HEK293 (cell line): Measurements from ENCODE around the gene PRKG1.

ENCODE experiments used
- HOXA7 ChIP-seq: sonication (generic); formaldehyde crosslinking; IDR thresholded peaks from 2 replicates; pipeline ENCODE4 v1.8.1; 2022; ENCODE audit warnings: missing genetic modification reagents, borderline replicate concordance
- OSR2 ChIP-seq: fragments of 450-650 bp; formaldehyde crosslinking; IDR thresholded peaks from 2 replicates; pipeline ENCODE4 v1.5.1; 2016; ENCODE audit warnings: missing biosample characterization, missing genetic modification characterization
- PRDM1 ChIP-seq: fragments of 450-650 bp; formaldehyde crosslinking; IDR thresholded peaks from 2 replicates; pipeline ENCODE4; 2016; ENCODE audit warnings: missing biosample characterization, missing genetic modification characterization
- YY1 ChIP-seq: fragments of 450-650 bp; formaldehyde crosslinking; IDR thresholded peaks from 2 replicates; pipeline ENCODE4 v1.5.1; 2018; ENCODE audit warnings: missing biosample characterization, missing genetic modification characterization
- ZNF114 ChIP-seq: fragments of 450-650 bp; formaldehyde crosslinking; IDR thresholded peaks from 2 replicates; pipeline ENCODE4 v1.5.0; 2017; ENCODE audit warnings: missing biosample characterization, missing genetic modification characterization
- ZNF366 ChIP-seq: fragments of 450-650 bp; formaldehyde crosslinking; conservative IDR thresholded peaks from 2 replicates; pipeline ENCODE4 v1.5.1; 2016; ENCODE audit warnings: missing biosample characterization, missing genetic modification characterization
- ZNF37A ChIP-seq: fragments of 450-650 bp; IDR thresholded peaks from 2 replicates; pipeline ENCODE4 v1.5.1; 2018; ENCODE audit warnings: missing biosample characterization, missing genetic modification characterization
- ZNF560 ChIP-seq: fragments of 450-650 bp; formaldehyde crosslinking; IDR thresholded peaks from 2 replicates; pipeline ENCODE4 v1.5.1; 2017; ENCODE audit warnings: missing biosample characterization, missing genetic modification characterization, borderline replicate concordance
- ZNF670 ChIP-seq: fragments of 450-650 bp; formaldehyde crosslinking; IDR thresholded peaks from 2 replicates; pipeline ENCODE4 v1.5.1; 2016; ENCODE audit warnings: missing biosample characterization, missing genetic modification characterization, low read depth
- TF ChIP-seq, protein P1 (sequence below): fragments of 450-650 bp; formaldehyde crosslinking; IDR thresholded peaks from 2 replicates; pipeline ENCODE4 v1.5.1; 2016; ENCODE audit warnings: missing biosample characterization, missing genetic modification characterization
- TF ChIP-seq, protein P2 (sequence below): fragments of 450-650 bp; formaldehyde crosslinking; IDR thresholded peaks from 2 replicates; pipeline ENCODE4 v1.5.1; 2016; ENCODE audit warnings: missing biosample characterization, missing genetic modification characterization

DNA sequence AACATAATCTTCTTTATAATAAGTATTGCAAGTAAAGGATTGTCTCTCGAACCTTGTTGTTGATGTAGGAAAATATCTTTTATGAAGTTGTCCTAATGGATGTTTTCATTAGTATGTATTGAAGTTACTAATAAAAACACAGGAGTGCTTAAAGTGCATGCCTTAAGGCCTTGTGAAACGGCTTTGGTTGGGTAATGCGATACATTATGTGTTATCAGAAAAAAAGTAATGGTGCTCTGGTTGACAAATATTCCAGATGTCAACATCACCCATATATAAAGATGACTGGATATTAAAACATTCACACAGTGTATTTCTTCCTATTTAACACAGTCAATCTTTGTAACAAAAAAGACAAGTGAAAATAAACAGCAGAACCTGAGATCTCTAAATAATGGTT is 310.7 kb downstream of the PRKG1 start:
- TF ChIP-seq ZNF366 (tag by site-specific recombination) (no peak), ZNF37A (no peak), YY1 (tag by site-specific recombination) (no peak), ZNF670 (no peak), ZNF560 (tag by site-specific recombination) (no peak), HOXA7 (CRISPR knock-in tag) (no peak), ZNF114 (tag by site-specific recombination) (no peak), OSR2 (tag by site-specific recombination) (no peak), PRDM1 (tag by site-specific recombination) (no peak)
- TF ChIP-seq, protein P1, sequence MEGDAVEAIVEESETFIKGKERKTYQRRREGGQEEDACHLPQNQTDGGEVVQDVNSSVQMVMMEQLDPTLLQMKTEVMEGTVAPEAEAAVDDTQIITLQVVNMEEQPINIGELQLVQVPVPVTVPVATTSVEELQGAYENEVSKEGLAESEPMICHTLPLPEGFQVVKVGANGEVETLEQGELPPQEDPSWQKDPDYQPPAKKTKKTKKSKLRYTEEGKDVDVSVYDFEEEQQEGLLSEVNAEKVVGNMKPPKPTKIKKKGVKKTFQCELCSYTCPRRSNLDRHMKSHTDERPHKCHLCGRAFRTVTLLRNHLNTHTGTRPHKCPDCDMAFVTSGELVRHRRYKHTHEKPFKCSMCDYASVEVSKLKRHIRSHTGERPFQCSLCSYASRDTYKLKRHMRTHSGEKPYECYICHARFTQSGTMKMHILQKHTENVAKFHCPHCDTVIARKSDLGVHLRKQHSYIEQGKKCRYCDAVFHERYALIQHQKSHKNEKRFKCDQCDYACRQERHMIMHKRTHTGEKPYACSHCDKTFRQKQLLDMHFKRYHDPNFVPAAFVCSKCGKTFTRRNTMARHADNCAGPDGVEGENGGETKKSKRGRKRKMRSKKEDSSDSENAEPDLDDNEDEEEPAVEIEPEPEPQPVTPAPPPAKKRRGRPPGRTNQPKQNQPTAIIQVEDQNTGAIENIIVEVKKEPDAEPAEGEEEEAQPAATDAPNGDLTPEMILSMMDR (tag by site-specific recombination), result no peak
- TF ChIP-seq, protein P2, sequence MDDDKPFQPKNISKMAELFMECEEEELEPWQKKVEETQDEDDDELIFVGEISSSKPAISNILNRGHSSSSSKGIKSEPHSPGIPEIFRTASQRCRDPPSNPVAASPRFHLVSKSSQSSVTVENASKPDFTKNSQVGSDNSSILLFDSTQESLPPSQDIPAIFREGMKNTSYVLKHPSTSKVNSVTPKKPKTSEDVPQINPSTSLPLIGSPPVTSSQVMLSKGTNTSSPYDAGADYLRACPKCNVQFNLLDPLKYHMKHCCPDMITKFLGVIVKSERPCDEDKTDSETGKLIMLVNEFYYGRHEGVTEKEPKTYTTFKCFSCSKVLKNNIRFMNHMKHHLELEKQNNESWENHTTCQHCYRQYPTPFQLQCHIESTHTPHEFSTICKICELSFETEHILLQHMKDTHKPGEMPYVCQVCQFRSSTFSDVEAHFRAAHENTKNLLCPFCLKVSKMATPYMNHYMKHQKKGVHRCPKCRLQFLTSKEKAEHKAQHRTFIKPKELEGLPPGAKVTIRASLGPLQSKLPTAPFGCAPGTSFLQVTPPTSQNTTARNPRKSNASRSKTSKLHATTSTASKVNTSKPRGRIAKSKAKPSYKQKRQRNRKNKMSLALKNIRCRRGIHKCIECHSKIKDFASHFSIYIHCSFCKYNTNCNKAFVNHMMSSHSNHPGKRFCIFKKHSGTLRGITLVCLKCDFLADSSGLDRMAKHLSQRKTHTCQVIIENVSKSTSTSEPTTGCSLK, result no peak
